Cardiac muscle cell (in vitro differentiated cells and primary cell): ENCODE measurements around the gene CD8A. TPM values are rescaled to one million over a fixed set of nuclear protein-coding genes. Genes with fewer than 3 reads are reported as not detected.

Experiments used
- DNase-seq, 2 donors: peaks; one replicate each; pipeline versions ENCODE4 v3.0.0 to v3.0.0-alpha.2; 2010 to 2017; ENCODE audit warnings: low read depth in 1 of 2, low spot score in 1 of 2
- H3K27ac ChIP-seq: fragments of 200-600 bp; sonication (generic); 2 replicates; pipeline ENCODE4 v1.5.1; 2016
- H3K27me3 ChIP-seq: fragments of 200-600 bp; sonication (generic); 2 replicates; pipeline ENCODE4 v1.6.0; 2016; ENCODE audit warnings: control low read depth
- H3K36me3 ChIP-seq: fragments of 200-600 bp; sonication (generic); 2 replicates; pipeline ENCODE4 v1.5.1; 2016; ENCODE audit warnings: control low read depth
- H3K4me1 ChIP-seq: fragments of 200-600 bp; sonication (generic); 2 replicates; pipeline ENCODE4 v1.8.1; 2017; ENCODE audit warnings: low read depth, mild to moderate bottlenecking, mixed run types
- H3K4me3 ChIP-seq: fragments of 200-600 bp; sonication (generic); 2 replicates; pipeline ENCODE4 v1.5.1; 2016; ENCODE audit warnings: mild to moderate bottlenecking
- H3K9me3 ChIP-seq: fragments of 200-600 bp; sonication (generic); 2 replicates; pipeline ENCODE4 v1.5.1; 2017; ENCODE audit warnings: low read depth, mild to moderate bottlenecking, control low read depth
- polyA plus RNA-seq: library from polyadenylated mRNA; unstranded; fragments of >200 nt; fragmentation: Nextera tagmentation; extraction: Ambion mirVana; gene quantifications from 2 replicates; pipeline ENCODE4 v1.2.1, GENCODE V29; 2016
- total RNA-seq: library from RNA; depleted of rRNA; stranded (reverse); fragments of >200 nt; gene quantifications from 2 replicates; pipeline ENCODE4 v1.2.3, GENCODE V29; 2016
- TF ChIP-seq, protein P1 (sequence below): IDR thresholded peaks from 2 replicates; pipeline ENCODE4 v1.5.1; 2012; ENCODE audit warnings: low read depth, mild to moderate bottlenecking, low read length

Gene CD8A
- total and polyA plus RNA-seq, 2 experiments from 2014 or later: not detected

DNA sequence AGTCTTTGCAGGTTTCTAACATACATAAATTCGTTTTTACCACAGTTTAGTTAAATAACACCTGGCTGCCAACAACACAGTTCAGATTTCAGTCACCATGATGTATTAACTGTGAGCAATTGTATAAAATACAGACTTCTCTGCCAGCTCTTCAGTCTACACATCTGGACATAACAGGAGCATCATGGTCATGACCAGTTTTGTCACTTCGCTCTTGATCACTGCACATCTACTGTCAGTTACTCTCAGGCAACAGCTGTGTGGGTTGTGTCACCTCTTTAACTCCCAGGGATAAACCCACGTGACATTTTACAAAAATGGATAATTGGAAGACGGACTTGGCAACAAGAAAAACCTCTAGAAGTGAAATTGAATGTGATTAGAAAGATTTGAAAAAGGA is 30.3 kb downstream of the CD8A start:
- Histone ChIP-seq H3K27ac (no peak overlapping the region), H3K4me1 (peaks cover 3% of the 10 kb centered on the region), H3K4me3 (no peak overlapping the region), H3K36me3 (no peaks in the 10 kb centered on the region), H3K27me3 (no peaks in the 10 kb centered on the region), H3K9me3 (no peaks in the 10 kb centered on the region)
- no peak for DNase-seq
- TF ChIP-seq, protein P1, sequence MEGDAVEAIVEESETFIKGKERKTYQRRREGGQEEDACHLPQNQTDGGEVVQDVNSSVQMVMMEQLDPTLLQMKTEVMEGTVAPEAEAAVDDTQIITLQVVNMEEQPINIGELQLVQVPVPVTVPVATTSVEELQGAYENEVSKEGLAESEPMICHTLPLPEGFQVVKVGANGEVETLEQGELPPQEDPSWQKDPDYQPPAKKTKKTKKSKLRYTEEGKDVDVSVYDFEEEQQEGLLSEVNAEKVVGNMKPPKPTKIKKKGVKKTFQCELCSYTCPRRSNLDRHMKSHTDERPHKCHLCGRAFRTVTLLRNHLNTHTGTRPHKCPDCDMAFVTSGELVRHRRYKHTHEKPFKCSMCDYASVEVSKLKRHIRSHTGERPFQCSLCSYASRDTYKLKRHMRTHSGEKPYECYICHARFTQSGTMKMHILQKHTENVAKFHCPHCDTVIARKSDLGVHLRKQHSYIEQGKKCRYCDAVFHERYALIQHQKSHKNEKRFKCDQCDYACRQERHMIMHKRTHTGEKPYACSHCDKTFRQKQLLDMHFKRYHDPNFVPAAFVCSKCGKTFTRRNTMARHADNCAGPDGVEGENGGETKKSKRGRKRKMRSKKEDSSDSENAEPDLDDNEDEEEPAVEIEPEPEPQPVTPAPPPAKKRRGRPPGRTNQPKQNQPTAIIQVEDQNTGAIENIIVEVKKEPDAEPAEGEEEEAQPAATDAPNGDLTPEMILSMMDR: no peak

DNA sequence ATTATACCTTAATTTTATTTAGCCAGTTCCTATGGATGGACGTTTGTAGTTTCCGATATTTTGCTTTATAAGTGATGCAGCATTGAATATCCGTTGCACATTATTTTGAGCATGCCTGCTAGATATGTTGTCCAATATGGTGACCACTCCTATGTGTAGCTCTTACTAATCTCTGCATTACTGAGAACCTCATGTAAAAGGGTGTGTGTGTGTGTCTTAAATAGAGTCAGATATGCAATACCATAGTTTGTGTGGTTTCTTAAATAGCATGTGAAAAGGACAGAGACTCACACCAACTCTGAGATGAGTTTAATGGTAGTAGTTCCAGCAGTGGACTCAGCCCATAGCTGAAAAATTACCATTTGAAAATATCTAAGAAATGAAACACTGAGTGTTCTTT is 32.3 kb downstream of the CD8A start:
- Histone ChIP-seq H3K36me3 (peaks cover 10% of the 10 kb centered on the region), H3K4me3 (no peak overlapping the region), H3K27me3 (no peaks in the 10 kb centered on the region), H3K9me3 (no peaks in the 10 kb centered on the region), H3K4me1 (peaks cover 3% of the 10 kb centered on the region), H3K27ac (peak overlapping the region; percentile 15)
- no peak for DNase-seq
- TF ChIP-seq, protein P1: no peak

DNA sequence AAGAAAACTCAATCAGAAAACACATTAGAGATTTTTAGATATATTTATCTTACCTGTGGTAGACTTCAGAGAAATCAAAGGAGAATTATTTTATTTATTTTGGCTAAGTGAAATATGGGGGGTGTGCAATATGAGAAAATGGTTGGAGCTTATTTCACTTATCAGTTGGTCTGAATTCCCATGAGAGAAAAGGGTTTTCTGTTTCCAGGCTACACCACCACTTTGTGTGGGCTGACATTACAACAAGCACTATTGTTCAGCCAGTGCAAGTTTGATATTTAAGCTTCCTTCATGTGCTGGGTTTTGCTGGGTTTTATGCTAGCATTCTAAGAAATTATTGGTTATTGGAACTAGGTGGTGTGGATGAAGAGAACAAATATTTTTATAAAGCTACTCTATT is 37.1 kb downstream of the CD8A start:
- H3K9me3 ChIP-seq: peaks cover 5% of the 10 kb centered on the region
- TF ChIP-seq, protein P1: no peak
- no peaks in the 10 kb centered on the region for H3K27me3 ChIP-seq
- no peak overlapping the region for H3K27ac ChIP-seq
- peaks cover 15% of the 10 kb centered on the region for H3K36me3 ChIP-seq
- no peak overlapping the region for H3K4me3 ChIP-seq
- H3K4me1 ChIP-seq: no peaks in the 10 kb centered on the region
- DNase-seq: peak in 1 of 2 donors; percentile 61

DNA sequence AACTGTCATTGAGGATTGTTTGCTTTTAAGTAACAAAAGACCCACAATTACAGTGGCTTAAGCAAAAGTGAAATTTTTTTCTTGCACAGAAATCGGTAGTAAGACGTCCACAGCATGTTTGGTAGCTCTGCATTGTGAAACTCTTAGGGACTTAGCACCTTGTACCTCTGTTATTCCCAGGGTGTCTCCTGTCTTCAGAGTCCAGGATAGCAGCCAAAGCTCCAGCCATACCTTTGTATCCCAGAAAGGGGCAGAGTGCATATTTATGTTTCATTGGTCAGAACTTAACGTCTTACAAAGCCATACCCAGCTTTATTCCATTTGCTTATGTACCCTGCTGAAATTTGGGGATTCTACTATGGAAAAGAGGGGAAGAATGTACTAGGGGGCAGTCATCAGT is 37.8 kb downstream of the CD8A start:
- Histone ChIP-seq H3K27ac (no peak overlapping the region), H3K4me1 (no peaks in the 10 kb centered on the region), H3K9me3 (peaks cover 5% of the 10 kb centered on the region), H3K27me3 (no peaks in the 10 kb centered on the region), H3K36me3 (peaks cover 15% of the 10 kb centered on the region), H3K4me3 (no peak overlapping the region)
- TF ChIP-seq, protein P1: no peak
- DNase-seq: no peak

DNA sequence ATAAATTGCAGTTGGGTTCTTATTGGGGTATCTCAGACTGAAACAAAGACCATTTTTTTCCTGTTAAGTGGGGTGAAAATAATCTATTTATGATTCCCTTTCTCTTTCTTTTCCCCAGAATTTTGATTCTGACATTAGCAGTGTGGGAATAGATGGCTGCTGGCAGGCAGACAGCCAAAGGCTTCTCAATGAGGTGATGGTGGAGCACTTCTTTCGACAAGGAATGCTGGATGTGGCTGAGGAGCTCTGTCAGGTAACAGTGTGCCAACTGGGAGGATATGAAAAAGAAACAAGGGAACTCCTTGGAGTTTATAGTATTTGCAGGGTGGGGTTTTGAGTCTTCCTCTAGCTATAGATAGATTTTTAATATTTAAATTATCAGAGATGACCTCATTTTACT is 38.9 kb downstream of the CD8A start:
- Histone ChIP-seq H3K36me3 (peaks cover 15% of the 10 kb centered on the region), H3K9me3 (peaks cover 5% of the 10 kb centered on the region), H3K27me3 (no peaks in the 10 kb centered on the region), H3K4me3 (no peak overlapping the region), H3K27ac (no peak overlapping the region), H3K4me1 (no peaks in the 10 kb centered on the region)
- no peak for DNase-seq
- TF ChIP-seq, protein P1: no peak
